ENCODE results near the gene EXT2.

DNA sequence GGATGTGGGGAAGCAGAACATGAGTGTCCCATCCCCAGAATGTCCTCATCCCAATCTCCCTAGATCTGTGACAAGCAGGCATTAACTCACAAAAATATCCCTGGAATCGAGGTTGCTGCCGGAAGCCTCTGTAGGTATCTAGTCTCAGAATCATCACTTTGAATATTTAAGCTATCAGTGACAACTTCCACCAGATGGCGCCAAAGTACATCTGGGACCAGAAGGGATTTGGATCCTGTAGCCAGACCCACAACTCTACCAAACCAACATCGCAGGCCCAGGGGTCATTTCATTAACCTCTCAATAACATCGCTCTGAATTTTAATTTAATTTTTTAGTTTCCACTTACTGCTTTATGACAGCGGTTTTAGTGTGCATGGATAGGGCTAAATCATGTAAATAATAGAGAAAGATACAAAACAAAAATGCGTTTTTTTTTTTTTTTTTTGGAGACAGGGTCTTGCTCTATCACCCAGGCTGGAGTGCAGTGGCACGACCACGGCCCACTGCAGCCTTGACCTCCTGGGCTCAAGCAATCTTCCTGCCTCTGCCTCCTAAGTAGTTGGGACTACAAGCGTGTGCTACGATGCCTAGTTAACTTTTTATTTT lies 1.1 kb upstream of the EXT2 start:
- TF ChIP-seq CTCF (IDR thresholded peaks at IDR 0.05) = peak; percentile 50 to 87 (median 64)
- TF ChIP-seq POLR2A (IDR thresholded peaks at IDR 0.05) = no peak
- TF ChIP-seq POLR2AphosphoS5 (IDR thresholded peaks at IDR 0.05; ENCODE audit: insufficient read depth in 1 of 2, low read depth in 1 of 2) = peak in 1 of 2 donors; percentile 33
